Keratinocyte (primary cell): ENCODE results near the gene LDAF1. TPM values are rescaled to one million over a fixed set of nuclear protein-coding genes. Genes with fewer than 3 reads are reported as not detected.

ENCODE experiments used
- DNase-seq: peaks from one replicate; pipeline ENCODE4 v3.0.0-alpha.2; 2011; ENCODE audit warnings: low read depth, missing footprints, low spot score
- FAIRE-seq: peaks from 2 replicates; lab custom pipeline; 2011; peaks lifted over from hg19 to GRCh38; lab: Jason Lieb, UNC
- H2AFZ ChIP-seq: 2 replicates; pipeline ENCODE4 v1.6.0; 2012; ENCODE audit warnings: low read length, control low read depth, inconsistent platforms; ENCODE audit not compliant: control insufficient read depth
- H3K27ac ChIP-seq: 2 replicates; pipeline ENCODE4 v1.5.1; 2011; ENCODE audit warnings: low read length; ENCODE audit not compliant: control insufficient read depth, insufficient read depth
- H3K27me3 ChIP-seq: 3 replicates; pipeline ENCODE4 v1.6.0; 2011; ENCODE audit warnings: low read length; ENCODE audit not compliant: control insufficient read depth, insufficient read depth; ENCODE audit errors: extremely low read depth
- H3K36me3 ChIP-seq, 2 experiments: 2 replicates in 1 of 2; 3 replicates in 1 of 2; pipeline ENCODE4 v1.5.1; 2011; ENCODE audit warnings: low read length in 2 of 2, mild to moderate bottlenecking in 1 of 2; ENCODE audit not compliant: control insufficient read depth in 2 of 2, insufficient read depth in 2 of 2; ENCODE audit errors: extremely low read depth in 1 of 2
- H3K4me1 ChIP-seq: 3 replicates; pipeline ENCODE4 v1.5.1; 2011; ENCODE audit warnings: low read length; ENCODE audit not compliant: control insufficient read depth, insufficient read depth; ENCODE audit errors: extremely low read depth
- H3K4me2 ChIP-seq: 3 replicates; pipeline ENCODE4 v1.6.0; 2011; ENCODE audit warnings: low read depth, low read length; ENCODE audit not compliant: control insufficient read depth, insufficient read depth; ENCODE audit errors: extremely low read depth
- H3K4me3 ChIP-seq, 3 experiments: fragments of 200-600 bp in 1 of 3; sonication (generic) in 1 of 3; 2 replicates in 2 of 3; 3 replicates in 1 of 3; pipeline ENCODE4 v1.5.1; 2011 to 2016; ENCODE audit warnings: low read length in 3 of 3, mild to moderate bottlenecking in 3 of 3, control low read depth in 2 of 3, inconsistent platforms in 1 of 3, low read depth in 1 of 3, mixed read lengths in 1 of 3, mixed run types in 1 of 3, moderate library complexity in 1 of 3; ENCODE audit not compliant: control insufficient read depth in 2 of 3, insufficient read depth in 2 of 3; ENCODE audit errors: extremely low read depth in 1 of 3
- H3K79me2 ChIP-seq: 2 replicates; pipeline ENCODE4 v1.6.0; 2012; ENCODE audit warnings: low read length; ENCODE audit not compliant: control insufficient read depth, insufficient read depth
- H3K9ac ChIP-seq: 3 replicates; pipeline ENCODE4 v1.6.0; 2011; ENCODE audit warnings: low read length; ENCODE audit not compliant: control insufficient read depth, insufficient read depth; ENCODE audit errors: extremely low read depth
- H3K9me1 ChIP-seq: 3 replicates; pipeline ENCODE4 v1.6.0; 2011; ENCODE audit warnings: low read length; ENCODE audit not compliant: control insufficient read depth, insufficient read depth; ENCODE audit errors: extremely low read depth
- H3K9me3 ChIP-seq: 2 replicates; pipeline ENCODE4 v1.5.1; 2012; ENCODE audit warnings: low read depth, low read length; ENCODE audit not compliant: control insufficient read depth
- H4K20me1 ChIP-seq: 3 replicates; pipeline ENCODE4 v1.6.0; 2011; ENCODE audit warnings: low read length; ENCODE audit not compliant: control insufficient read depth, insufficient read depth; ENCODE audit errors: extremely low read depth
- CTCF ChIP-seq, 3 experiments: IDR thresholded peaks in 1 of 3; conservative IDR thresholded peaks in 1 of 3; optimal IDR thresholded peaks in 1 of 3; 2 replicates in 2 of 3; 3 replicates in 1 of 3; pipeline versions ENCODE3 to v1.5.1; 2011; ENCODE audit warnings: low read length in 3 of 3, mild to moderate bottlenecking in 3 of 3, moderate library complexity in 2 of 3, control low read depth in 1 of 3, inconsistent platforms in 1 of 3; ENCODE audit not compliant: insufficient read depth in 2 of 3; ENCODE audit errors: extremely low read depth in 1 of 3
- EZH2 ChIP-seq: IDR thresholded peaks from one replicate; pipeline ENCODE4 v1.6.1; 2012; ENCODE audit warnings: inconsistent platforms, mild to moderate bottlenecking, low read length, moderate library complexity
- dilution Hi-C: fragments of 300-500 bp; cut with MboI; formaldehyde crosslinking; loops from one replicate; pipeline ENCODE4 v1.7.0; 2020; ENCODE audit warnings: low sequenced_read_pairs; ENCODE audit not compliant: extremely low pct_ligation_motif_present
- polyA plus RNA-seq, 5 experiments: library from polyadenylated mRNA; depleted of rRNA in 3 of 5; stranded (reverse) in 3 of 5; stranded (forward) in 1 of 5; unstranded in 1 of 5; fragments of >200 nt; gene quantifications; 1 replicate in 1 of 5; 2 replicates in 3 of 5; 3 replicates in 1 of 5; pipeline versions ENCODE4 v1.2.1 to v1.2.3, GENCODE V29; 2011 to 2012; ENCODE audit warnings: missing spikeins in 2 of 5, low read depth in 1 of 5, low replicate concordance in 1 of 5

LDAF1 gene
- polyA plus RNA-seq, 1 donor (not counting 4 experiments of a cell fraction or from before 2014, with no cell fraction given): 45.4 TPM

- FAIRE-seq: no peak
Measured at GRCh38 chr16:21203155-21203797, 44.8 kb downstream of the LDAF1 start.

DNA sequence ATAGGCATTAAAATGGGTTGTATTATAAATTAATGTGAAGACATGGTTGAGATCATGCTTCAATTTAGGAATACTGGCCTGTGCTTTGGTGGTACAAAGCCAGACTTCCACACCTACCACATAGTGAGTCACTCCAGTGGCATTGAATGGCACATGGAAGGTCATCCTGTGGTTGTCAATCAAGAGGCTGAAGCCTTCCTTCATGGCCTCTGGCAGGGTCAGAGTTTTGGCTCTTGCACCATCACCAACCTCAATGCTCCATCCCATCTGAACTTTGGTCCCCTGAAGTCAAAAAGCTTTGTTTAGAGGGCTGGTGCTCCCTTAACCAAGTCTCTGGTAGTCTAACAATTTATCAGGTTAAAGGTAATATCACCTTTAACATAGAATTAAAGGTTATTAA, 46.8 kb downstream of the LDAF1 start:
- no peaks in the 10 kb centered on the region for H3K4me1 ChIP-seq
- FAIRE-seq: no peak
- H3K79me2 ChIP-seq: no peaks in the 10 kb centered on the region
- TF ChIP-seq CTCF (optimal IDR thresholded peaks at IDR 0.05 in 1 of 3, IDR thresholded peaks at IDR 0.05 in 1 of 3, conservative IDR thresholded peaks at IDR 0.05 in 1 of 3; ENCODE audit: extremely low read depth in 1 of 3, insufficient read depth in 2 of 3, low read length in 3 of 3) (no peak), EZH2 (no peak)
- dilution Hi-C loops: no loop called here
- H3K36me3 ChIP-seq: no peaks in the 10 kb centered on the region
- H3K27me3 ChIP-seq: peaks cover 8% of the 10 kb centered on the region
- no peak overlapping the region for H3K27ac ChIP-seq
- no peak for DNase-seq
- no peaks in the 10 kb centered on the region for H4K20me1 ChIP-seq
- no peak overlapping the region for H3K4me2 ChIP-seq
- H2AFZ ChIP-seq: no peak overlapping the region
- no peak overlapping the region for H3K9ac ChIP-seq
- no peaks in the 10 kb centered on the region for H3K9me1 ChIP-seq
- no peaks in the 10 kb centered on the region for H3K9me3 ChIP-seq
- H3K4me3 ChIP-seq: no peak overlapping the region

More at GRCh38 chr16:21203155-21203797, 44.8 kb downstream of the LDAF1 start:
- TF ChIP-seq EZH2: no peak
- no peak for TF ChIP-seq CTCF (optimal IDR thresholded peaks at IDR 0.05 in 1 of 3, IDR thresholded peaks at IDR 0.05 in 1 of 3, conservative IDR thresholded peaks at IDR 0.05 in 1 of 3; ENCODE audit: extremely low read depth in 1 of 3, insufficient read depth in 2 of 3, low read length in 3 of 3)
- Histone ChIP-seq H3K4me3 (no peak overlapping the region), H3K9me3 (no peaks in the 10 kb centered on the region), H3K4me2 (no peak overlapping the region), H3K79me2 (no peaks in the 10 kb centered on the region), H3K27ac (no peak overlapping the region), H3K27me3 (peaks cover 8% of the 10 kb centered on the region), H2AFZ (no peak overlapping the region), H3K9ac (no peak overlapping the region), H4K20me1 (no peaks in the 10 kb centered on the region), H3K4me1 (no peaks in the 10 kb centered on the region), H3K9me1 (no peaks in the 10 kb centered on the region), H3K36me3 (no peaks in the 10 kb centered on the region)
- no peak for DNase-seq
- dilution Hi-C loops: no loop called here
